ENCODE results near the gene PPM1E. TPM values are rescaled to one million over a fixed set of nuclear protein-coding genes. Genes with fewer than 3 reads are reported as not detected.

The PPM1E gene
- total RNA-seq, 1 donor, result not detected

DNA sequence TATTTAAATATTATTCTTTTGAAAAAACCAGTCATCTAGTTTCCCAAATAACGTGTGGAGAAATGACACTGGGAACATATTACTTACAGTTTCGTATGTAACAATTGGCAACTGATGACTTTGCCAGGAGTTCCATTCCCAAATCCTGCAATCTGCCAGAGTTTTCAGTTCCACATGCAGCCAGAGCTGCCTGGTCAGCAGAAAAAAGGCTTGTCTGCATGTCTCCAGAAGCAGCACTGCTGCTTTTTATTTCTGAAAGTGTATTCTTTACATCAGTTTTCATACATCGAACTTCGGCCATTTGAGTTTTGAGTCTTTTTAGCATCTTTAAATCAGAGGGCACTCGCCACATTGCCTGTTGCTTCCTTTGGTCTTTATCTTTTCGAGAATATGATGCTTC, 272.7 kb downstream of the PPM1E start:
- Histone ChIP-seq H3K4me1 (ENCODE audit: insufficient read depth, low read length) (peaks cover 7% of the 10 kb centered on the region), H3K4me3 (ENCODE audit: low read length) (no peak overlapping the region), H3K27me3 (ENCODE audit: insufficient read depth, low read length) (no peaks in the 10 kb centered on the region), H3K9me3 (ENCODE audit: low read depth, low read length) (no peaks in the 10 kb centered on the region)

GRCh38 chr17:59030811-59031210, 275.2 kb downstream of the PPM1E start:
- Histone ChIP-seq H3K9me3 (ENCODE audit: low read depth, low read length) (no peaks in the 10 kb centered on the region), H3K4me1 (ENCODE audit: insufficient read depth, low read length) (peaks cover 7% of the 10 kb centered on the region), H3K27me3 (ENCODE audit: insufficient read depth, low read length) (no peaks in the 10 kb centered on the region), H3K4me3 (ENCODE audit: low read length) (no peak overlapping the region)

Other genes with a start within 250 kb of the PPM1E start
- 18.2 TPM for gene MTMR4, start 241.2 kb upstream of the PPM1E start, total RNA-seq
- gene TEX14, start 63.8 kb upstream of the PPM1E start, total RNA-seq, result 0.31 TPM
- gene RAD51C, start 63.3 kb upstream of the PPM1E start, total RNA-seq, result 9.1 TPM

Measured in mononuclear cell (primary cell).